NCI-H1048 (cell line): ENCODE measurements around the gene C19orf53.
A peak's percentile ranks its signal among the peaks of the same experiment; 100 is the strongest.
"Not testable (repeated sequence)": the region's sequence is repeated elsewhere in the genome, so short reads cannot be mapped to it uniquely, and the experiment has no call there.

ENCODE experiments used
- DNase-seq: peaks from one replicate; lab custom pipeline; 2025; lab: John Stamatoyannopoulos, UW

The C19orf53 gene

DNA sequence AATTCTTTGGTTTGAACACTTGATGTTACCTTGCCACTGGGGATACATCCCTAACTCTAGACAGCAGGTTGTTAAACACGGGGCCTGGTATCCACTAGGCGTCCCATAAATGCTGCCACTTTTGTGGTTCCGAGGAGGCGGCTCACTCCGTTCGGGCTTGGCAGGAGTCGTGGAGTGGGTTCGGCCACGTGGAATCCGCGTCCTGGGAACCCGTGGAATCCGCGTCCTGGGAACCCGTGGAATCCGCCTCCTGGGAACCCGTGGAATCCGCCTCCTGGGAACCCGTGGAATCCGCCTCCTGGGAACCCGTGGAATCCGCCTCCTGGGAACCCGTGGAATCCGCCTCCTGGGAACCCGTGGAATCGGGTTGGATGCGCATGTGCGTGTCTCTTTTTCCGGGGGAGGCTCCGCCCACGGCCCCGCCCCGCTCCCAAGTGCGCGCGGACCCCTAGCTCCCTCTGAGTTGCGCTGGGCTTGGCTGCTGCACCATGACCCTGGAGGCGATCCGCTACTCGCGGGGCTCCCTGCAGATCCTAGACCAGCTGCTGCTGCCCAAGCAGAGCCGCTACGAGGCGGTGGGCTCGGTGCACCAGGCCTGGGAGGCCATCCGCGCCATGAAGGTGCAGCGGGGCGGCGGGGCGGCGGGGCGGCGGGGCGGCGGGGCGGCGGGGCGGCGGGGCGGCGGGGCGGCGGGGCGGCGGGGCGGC, 10.0 kb upstream of the C19orf53 start, which contains the start of gene MRI1:
TSS of gene MRI1 (plus strand) at position 422 of the 707 bp plus-strand sequence. CDS start at position 489, 67 bp downstream.
- peak; percentile 48 for DNase-seq

GRCh38 chr19:13764821-13765394, 9.3 kb upstream of the C19orf53 start:
- no peak for DNase-seq

- DNase-seq: no peak
Measured at GRCh38 chr19:13765395-13766094, 8.7 kb upstream of the C19orf53 start.

- DNase-seq: no peak
Measured at GRCh38 chr19:13766095-13766481, 8.2 kb upstream of the C19orf53 start.

- DNase-seq: no peak
Measured at GRCh38 chr19:13768510-13768909, 5.7 kb upstream of the C19orf53 start.

- DNase-seq: no peak
Measured at GRCh38 chr19:13770013-13770635, 4.1 kb upstream of the C19orf53 start.

GRCh38 chr19:13778398-13778797, 4.1 kb downstream of the C19orf53 start:
- DNase-seq: no peak

DNA sequence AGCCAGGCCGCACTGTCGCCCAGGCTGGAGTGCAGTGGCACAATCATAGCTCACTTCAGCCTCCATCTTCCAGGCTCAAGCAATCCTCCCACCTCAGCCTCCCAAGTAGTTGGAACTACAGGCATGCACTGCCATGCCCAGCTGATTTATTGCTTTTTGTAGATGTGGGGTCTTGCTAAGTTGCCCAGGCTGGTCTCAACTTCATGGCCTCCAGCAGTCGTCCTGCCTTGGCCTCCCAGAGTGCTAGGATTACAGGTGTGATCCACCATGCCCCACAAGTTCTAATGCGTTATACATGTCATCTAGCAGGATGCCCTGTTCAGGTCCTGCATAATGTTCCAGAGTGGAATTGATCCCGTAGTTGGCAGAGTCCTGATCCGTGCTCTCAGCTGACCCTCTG, 4.6 kb downstream of the C19orf53 start:
- DNase-seq: no peak

DNA sequence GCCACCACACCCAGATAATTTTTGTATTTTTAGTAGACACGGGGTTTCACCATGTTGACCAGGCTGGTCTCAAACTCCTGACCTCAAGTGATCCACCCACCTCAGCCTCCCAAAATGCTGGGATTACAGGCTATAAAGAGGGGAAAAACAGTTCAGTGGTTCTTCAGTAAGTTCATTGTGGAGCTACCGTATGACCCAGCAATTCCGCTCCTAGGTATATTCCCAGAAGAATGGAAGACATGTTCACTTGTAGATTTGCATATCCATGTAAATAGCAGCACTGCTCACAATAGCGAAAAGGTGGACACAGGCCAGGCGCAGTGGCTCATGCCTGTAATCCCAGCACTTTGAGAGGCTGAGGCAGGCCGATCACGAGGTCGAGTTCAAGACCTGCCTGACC, 5.5 kb downstream of the C19orf53 start:
- DNase-seq: not testable (repeated sequence)

DNA sequence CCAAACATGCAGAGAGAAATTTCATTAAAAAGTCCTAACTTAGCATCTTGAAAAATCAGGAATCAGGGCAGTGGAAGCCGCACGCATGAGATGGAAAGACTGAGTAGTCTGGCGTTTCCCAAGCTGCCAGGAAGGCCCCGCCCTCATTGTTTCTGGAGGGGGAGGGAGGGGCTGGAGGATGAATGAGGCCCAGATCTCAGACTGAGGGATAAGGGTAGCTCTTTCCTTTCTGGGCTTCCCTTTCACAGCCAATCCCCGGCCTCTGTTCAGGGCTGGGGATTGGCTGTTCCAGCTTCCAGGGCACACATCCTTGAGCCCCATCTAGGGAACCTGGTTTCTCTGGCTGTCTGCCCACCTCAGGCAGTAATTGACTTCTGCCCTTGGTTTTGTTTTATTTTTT, 7.3 kb downstream of the C19orf53 start:
- DNase-seq: no peak

- no peak for DNase-seq
Measured at GRCh38 chr19:13782537-13782936, 8.3 kb downstream of the C19orf53 start.

- no peak for DNase-seq
Measured at GRCh38 chr19:13783565-13784500, 9.6 kb downstream of the C19orf53 start.

- DNase-seq: no peak
Measured at GRCh38 chr19:13784731-13785452, 10.6 kb downstream of the C19orf53 start.

DNA sequence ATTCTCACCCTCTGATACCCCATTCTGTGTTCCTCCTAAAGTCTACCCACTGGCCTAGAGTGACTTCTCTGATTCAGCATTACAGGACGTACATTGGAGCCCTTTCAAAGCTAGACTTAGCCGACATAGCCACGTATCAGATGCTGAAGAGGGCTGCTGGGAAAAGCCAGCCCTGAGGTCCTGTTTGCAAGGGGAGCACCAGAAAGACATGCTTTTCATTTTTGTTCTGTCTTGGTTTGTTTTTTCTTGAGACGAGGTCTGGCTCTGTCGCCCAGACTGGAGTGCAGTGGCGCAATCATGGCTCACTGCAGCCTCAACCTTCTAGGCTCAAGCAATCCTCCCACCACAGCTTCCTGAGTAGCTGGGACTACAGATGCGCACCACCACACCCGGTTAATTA, 14.7 kb downstream of the C19orf53 start:
- DNase-seq: no peak

DNA sequence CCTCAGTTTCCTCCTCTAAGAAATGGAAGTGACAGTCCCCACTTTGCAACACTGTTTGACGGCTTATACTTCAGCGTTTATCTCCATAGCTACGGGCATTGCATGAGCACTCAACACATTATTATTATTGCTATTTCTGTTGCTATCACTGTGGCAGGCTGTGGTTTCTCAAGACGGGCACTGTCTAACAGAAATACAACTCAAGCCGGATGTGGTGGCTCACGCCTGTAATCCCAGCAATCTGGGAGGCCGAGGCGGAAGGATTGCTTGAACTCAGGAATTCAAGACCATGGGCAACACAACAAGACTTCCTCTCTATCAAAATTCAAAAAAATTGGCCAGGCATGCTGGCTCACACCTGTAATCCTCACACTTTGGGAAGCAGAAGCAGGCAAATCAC, 16.1 kb downstream of the C19orf53 start:
- DNase-seq: no peak

- DNase-seq: not testable (repeated sequence)
Measured at GRCh38 chr19:13793317-13793716, 19.1 kb downstream of the C19orf53 start.

DNA sequence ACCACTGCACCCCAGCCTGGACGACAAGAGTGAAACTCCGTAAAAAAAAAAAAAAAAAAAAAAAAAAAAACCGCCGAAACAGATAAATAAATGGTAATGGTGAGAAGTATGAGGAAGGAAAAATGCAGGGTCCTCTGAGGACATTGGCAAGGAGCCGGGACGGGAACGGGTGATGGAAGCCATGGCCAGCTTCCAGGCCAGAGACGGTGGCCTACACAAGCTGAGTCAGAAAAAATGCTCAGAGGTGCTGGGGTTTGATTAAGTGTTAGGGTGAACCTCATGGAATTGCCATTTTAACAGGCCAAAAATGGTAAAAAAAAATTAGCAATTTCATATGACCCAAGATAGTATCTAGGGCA, 20.1 kb downstream of the C19orf53 start:
- DNase-seq: no peak

GRCh38 chr19:13794757-13795589, 20.7 kb downstream of the C19orf53 start, which contains the start of gene ZSWIM4:
Gene ZSWIM4, plus strand, starts transcription at chr19:13795443. Its CDS starts 206 bp downstream, at chr19:13795649.
- peak; percentile 98 for DNase-seq

DNA sequence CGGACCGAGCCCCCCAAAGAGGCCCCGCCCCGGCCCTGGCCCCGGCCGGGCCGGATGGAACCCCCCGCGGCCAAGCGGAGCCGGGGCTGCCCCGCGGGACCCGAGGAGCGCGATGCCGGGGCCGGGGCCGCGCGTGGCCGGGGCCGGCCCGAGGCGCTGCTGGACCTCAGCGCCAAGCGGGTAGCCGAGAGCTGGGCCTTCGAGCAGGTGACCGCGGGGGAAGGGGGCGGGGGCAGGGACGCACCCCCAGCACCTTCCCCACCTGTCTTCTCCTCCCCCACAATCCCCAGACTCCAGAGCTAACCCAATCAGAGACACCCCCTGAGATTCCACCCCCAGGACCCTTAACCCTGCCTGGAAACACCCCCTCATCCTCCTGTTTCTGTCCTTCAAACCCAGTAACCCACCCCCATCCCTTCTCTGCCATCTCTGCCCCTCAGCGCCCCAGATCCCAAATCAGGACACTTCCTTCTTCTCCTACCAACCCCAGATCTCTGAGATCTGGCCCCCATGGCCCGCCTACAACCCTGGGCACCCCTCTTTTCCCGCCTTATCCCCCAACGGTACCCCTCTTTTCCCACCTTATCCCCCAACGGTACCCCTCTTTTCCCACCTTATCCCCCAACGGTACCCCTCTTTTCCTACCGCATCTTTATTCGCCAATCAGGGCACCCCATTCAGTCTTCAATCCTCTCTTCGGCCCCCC, 21.5 kb downstream of the C19orf53 start:
- DNase-seq: no peak
